ENCODE data around the gene ANKRD40. TPM values are rescaled to one million over a fixed set of nuclear protein-coding genes. Genes with fewer than 3 reads are reported as not detected.

ANKRD40 gene
- total and polyA plus RNA-seq, 10 of the 15 experiments (the other 5 are each of a cell fraction or from before 2014, with no cell fraction given), result 5.9 to 21.7 (median 14.8) TPM

- no peak overlapping the region for H2AFZ ChIP-seq (ENCODE audit: control insufficient read depth, low read depth, low read length)
- H3K4me3 ChIP-seq, result no peak overlapping the region
- intact Hi-C loops (cut with micrococcal nuclease; ENCODE audit: unreplicated experiment), result no loop called here
- SMC1A ChIA-PET (ENCODE audit: uncharacterized antibody, unreplicated experiment), result interaction anchor here (0.6 kb wide), 1 partner anchor 36 kb away, joined by 3 read pairs; no protein-coding TSS in a partner anchor
- in situ Hi-C loops (cut with MboI), result no loop called here
- H4K20me1 ChIP-seq (ENCODE audit: control insufficient read depth, insufficient read depth), result no peaks in the 10 kb centered on the region
- no peaks in the 10 kb centered on the region for H3K9me3 ChIP-seq (replicated peaks; ENCODE audit: control insufficient read depth, insufficient read depth, low read length)
- RAD21 ChIA-PET (ENCODE audit: unreplicated experiment), result no interaction called here
- WGBS (ENCODE audit: insufficient coverage, insufficient replicate concordance, low lambda C conversion rate, missing lambda C conversion rate), result 84% methylated on average over 8 of the region's 8 CpGs
- H3K27me3 ChIP-seq (replicated peaks in 1 of 2; ENCODE audit: control insufficient read depth in 2 of 2, insufficient read depth in 2 of 2, low read length in 1 of 2), result no peaks in the 10 kb centered on the region
- H3K79me2 ChIP-seq (ENCODE audit: control insufficient read depth, insufficient read depth, low read length), result no peaks in the 10 kb centered on the region
- no TSS peak for BruUV-seq (replicated peaks)
- no peak for FAIRE-seq
- H3K36me3 ChIP-seq (ENCODE audit: control insufficient read depth in 2 of 2, insufficient read depth in 2 of 2, low read length in 1 of 2), result no peaks in the 10 kb centered on the region
- ATAC-seq, result no peak
- TF ChIP-seq RELA (IDR thresholded peaks at IDR 0.05; ENCODE audit: borderline replicate concordance, partially characterized antibody) (no peak), MAX (IDR thresholded peaks at IDR 0.05; ENCODE audit: low read depth, low read length) (no peak), MEF2A (IDR thresholded peaks at IDR 0.05; ENCODE audit: insufficient read depth, low read depth, low read length) (no peak), CEBPZ (IDR thresholded peaks at IDR 0.05; ENCODE audit: low read depth, low read length) (no peak), YY1 (IDR thresholded peaks at IDR 0.05; ENCODE audit: low read depth, low read length) (no peak), E2F4 (IDR thresholded peaks at IDR 0.05; ENCODE audit: low read depth, low read length) (no peak), TCF3 (IDR thresholded peaks at IDR 0.05; ENCODE audit: borderline replicate concordance, insufficient read depth, low read depth, low read length) (no peak), SMAD5 (IDR thresholded peaks at IDR 0.05; ENCODE audit: low read depth) (no peak), RCOR1 (conservative IDR thresholded peaks at IDR 0.05; ENCODE audit: low read depth, low read length) (no peak), TBL1XR1 (IDR thresholded peaks at IDR 0.05; ENCODE audit: low read depth, low read length) (no peak), CBX5 (IDR thresholded peaks at IDR 0.05; ENCODE audit: low read depth) (no peak), SIN3A (IDR thresholded peaks at IDR 0.05; ENCODE audit: low read depth, low read length) (no peak), SMAD1 (IDR thresholded peaks at IDR 0.05; ENCODE audit: low read depth, partially characterized antibody) (no peak), BCL3 (IDR thresholded peaks at IDR 0.05; ENCODE audit: borderline replicate concordance, insufficient read depth, low read depth, low read length, poor library complexity, severe bottlenecking) (no peak), NR2C1 (IDR thresholded peaks at IDR 0.05) (no peak), EGR1 (IDR thresholded peaks at IDR 0.05; ENCODE audit: borderline replicate concordance in 1 of 2, low read depth in 2 of 2, low read length in 2 of 2) (no peak)
- POLR2A ChIA-PET, result no interaction called here
- no peak for DNase-seq (ENCODE audit: low read depth, low spot score)
- CTCF ChIA-PET, result interaction anchor here (0.9 kb wide), 1 partner anchor 269 kb away, joined by 3 read pairs; the partner anchor contains the start of gene LRRC59
- H3K9ac ChIP-seq (ENCODE audit: control insufficient read depth, insufficient read depth, low read length), result no peak overlapping the region
- H3K4me1 ChIP-seq (ENCODE audit: control insufficient read depth, insufficient read depth, low read length), result no peaks in the 10 kb centered on the region
- H3K4me2 ChIP-seq (ENCODE audit: control insufficient read depth, insufficient read depth), result no peak overlapping the region
- H3K27ac ChIP-seq (ENCODE audit: control insufficient read depth, insufficient read depth), result no peak overlapping the region
Measured at GRCh38 chr17:50666316-50666715, 41.4 kb downstream of the ANKRD40 start.
